ENCODE data around the gene NR3C2. TPM values are rescaled to one million over a fixed set of nuclear protein-coding genes. Genes with fewer than 3 reads are reported as not detected.

The NR3C2 gene
- total RNA-seq, 1 experiment from 2014 or later = 2.7 TPM

DNA sequence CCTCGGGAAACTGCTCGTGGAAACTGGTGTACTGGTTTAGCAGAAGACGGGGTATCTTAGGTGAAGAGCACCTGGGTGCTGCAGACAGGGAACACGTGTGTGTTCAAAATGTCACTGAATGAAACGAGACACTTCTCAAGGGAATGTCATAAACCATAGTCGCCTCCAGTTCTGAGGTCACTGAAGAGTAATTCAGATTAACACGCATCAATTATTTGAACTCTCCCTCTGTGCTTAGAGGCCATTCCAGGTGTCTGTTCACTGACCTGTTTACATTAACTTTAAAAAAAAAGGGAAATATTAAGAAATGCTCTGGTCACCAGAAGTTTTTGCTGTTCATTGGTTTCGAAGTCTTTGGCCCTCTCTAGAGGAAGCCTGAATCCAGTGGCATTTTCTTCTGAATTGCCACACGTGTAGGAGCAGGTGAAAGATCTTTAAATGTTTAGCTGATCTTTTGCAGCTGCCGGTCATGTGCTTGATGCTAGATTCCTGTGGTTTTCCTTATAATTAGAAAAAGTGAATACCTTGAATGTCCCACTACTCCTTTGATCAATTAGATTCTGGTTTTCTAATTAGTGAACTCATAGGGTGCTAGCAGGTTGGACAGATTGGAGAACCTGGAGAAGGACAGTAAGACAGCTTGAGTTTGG is 379.8 kb downstream of the NR3C2 start:
- Histone ChIP-seq H3K79me2 (ENCODE audit: insufficient read depth, low read length) (no peaks in the 10 kb centered on the region), H3K4me1 (ENCODE audit: control insufficient read depth in 1 of 2, insufficient read depth in 2 of 2, low read length in 2 of 2) (no peaks in the 10 kb centered on the region), H3K4me3 (replicated peaks in 1 of 2; ENCODE audit: low read depth in 1 of 2, low read length in 2 of 2) (no peak overlapping the region), H3K9ac (ENCODE audit: low read length) (no peak overlapping the region), H3K9me2 (ENCODE audit: insufficient read depth) (no peaks in the 10 kb centered on the region), H4K20me1 (ENCODE audit: insufficient read depth) (no peaks in the 10 kb centered on the region), H3K9me3 (ENCODE audit: control insufficient read depth in 1 of 2, insufficient read depth in 1 of 2, low read depth in 1 of 2, low read length in 2 of 2) (no peaks in the 10 kb centered on the region), H3K27ac (ENCODE audit: low read depth, low read length) (no peak overlapping the region), H2AFZ (ENCODE audit: low read depth, low read length, poor library complexity, severe bottlenecking) (no peak overlapping the region), H3K27me3 (ENCODE audit: insufficient read depth, low read length) (no peaks in the 10 kb centered on the region), H3K4me2 (ENCODE audit: low read length) (no peak overlapping the region), H3K36me3 (ENCODE audit: control insufficient read depth in 1 of 2, insufficient read depth in 2 of 2, low read length in 2 of 2) (no peaks in the 10 kb centered on the region)
- ChIA-PET CTCF (no interaction called here), RAD21 (ENCODE audit: low non-redundant PET in 1 of 2, low total read pairs in 2 of 2, uncharacterized antibody in 2 of 2, unreplicated experiment in 2 of 2) (no interaction called here), POLR2A (no interaction called here)
- no peak for ATAC-seq
- no peak for DNase-seq (ENCODE audit: low read depth, low spot score)
- intact Hi-C loops (cut with micrococcal nuclease) = no loop called here
- TF ChIP-seq EZH2phosphoT487 (IDR thresholded peaks at IDR 0.05; ENCODE audit: borderline replicate concordance) (no peak), POLR2AphosphoS5 (IDR thresholded peaks at IDR 0.05; ENCODE audit: low read depth, low read length) (no peak), RAD21 (IDR thresholded peaks at IDR 0.05; ENCODE audit: low read depth) (no peak), POLR2A (IDR thresholded peaks at IDR 0.05; ENCODE audit: borderline replicate concordance, extremely low read depth, insufficient read depth, insufficient read length) (no peak), FOSL1 (IDR thresholded peaks at IDR 0.05; ENCODE audit: low read depth) (no peak)
- TF ChIP-seq, protein P1, sequence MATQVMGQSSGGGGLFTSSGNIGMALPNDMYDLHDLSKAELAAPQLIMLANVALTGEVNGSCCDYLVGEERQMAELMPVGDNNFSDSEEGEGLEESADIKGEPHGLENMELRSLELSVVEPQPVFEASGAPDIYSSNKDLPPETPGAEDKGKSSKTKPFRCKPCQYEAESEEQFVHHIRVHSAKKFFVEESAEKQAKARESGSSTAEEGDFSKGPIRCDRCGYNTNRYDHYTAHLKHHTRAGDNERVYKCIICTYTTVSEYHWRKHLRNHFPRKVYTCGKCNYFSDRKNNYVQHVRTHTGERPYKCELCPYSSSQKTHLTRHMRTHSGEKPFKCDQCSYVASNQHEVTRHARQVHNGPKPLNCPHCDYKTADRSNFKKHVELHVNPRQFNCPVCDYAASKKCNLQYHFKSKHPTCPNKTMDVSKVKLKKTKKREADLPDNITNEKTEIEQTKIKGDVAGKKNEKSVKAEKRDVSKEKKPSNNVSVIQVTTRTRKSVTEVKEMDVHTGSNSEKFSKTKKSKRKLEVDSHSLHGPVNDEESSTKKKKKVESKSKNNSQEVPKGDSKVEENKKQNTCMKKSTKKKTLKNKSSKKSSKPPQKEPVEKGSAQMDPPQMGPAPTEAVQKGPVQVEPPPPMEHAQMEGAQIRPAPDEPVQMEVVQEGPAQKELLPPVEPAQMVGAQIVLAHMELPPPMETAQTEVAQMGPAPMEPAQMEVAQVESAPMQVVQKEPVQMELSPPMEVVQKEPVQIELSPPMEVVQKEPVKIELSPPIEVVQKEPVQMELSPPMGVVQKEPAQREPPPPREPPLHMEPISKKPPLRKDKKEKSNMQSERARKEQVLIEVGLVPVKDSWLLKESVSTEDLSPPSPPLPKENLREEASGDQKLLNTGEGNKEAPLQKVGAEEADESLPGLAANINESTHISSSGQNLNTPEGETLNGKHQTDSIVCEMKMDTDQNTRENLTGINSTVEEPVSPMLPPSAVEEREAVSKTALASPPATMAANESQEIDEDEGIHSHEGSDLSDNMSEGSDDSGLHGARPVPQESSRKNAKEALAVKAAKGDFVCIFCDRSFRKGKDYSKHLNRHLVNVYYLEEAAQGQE (IDR thresholded peaks at IDR 0.05; ENCODE audit: low read depth) = no peak
- no TSS peak for BruUV-seq (replicated peaks)
